ENCODE results near the gene SHISA2.

Gene SHISA2

GRCh38 chr13:26050568-26051230 is 1.1 kb downstream of the SHISA2 start:
- no peak for DNase-seq (ENCODE audit: extremely low read depth in 1 of 2, low read depth in 1 of 2)

GRCh38 chr13:26048741-26049140 is 3.1 kb downstream of the SHISA2 start:
- no peak for DNase-seq (ENCODE audit: extremely low read depth in 1 of 2, low read depth in 1 of 2)

GRCh38 chr13:26047040-26047439 is 4.8 kb downstream of the SHISA2 start:
- no peak for DNase-seq (ENCODE audit: extremely low read depth in 1 of 2, low read depth in 1 of 2)

GRCh38 chr13:26046639-26047038 is 5.2 kb downstream of the SHISA2 start:
- DNase-seq (ENCODE audit: extremely low read depth in 1 of 2, low read depth in 1 of 2) = no peak

- DNase-seq (ENCODE audit: extremely low read depth in 1 of 2, low read depth in 1 of 2) = no peak
Measured at GRCh38 chr13:26045142-26045541, 6.7 kb downstream of the SHISA2 start.

GRCh38 chr13:26042785-26043184 is 9.0 kb downstream of the SHISA2 start:
- DNase-seq (ENCODE audit: extremely low read depth in 1 of 2, low read depth in 1 of 2) = no peak

GRCh38 chr13:26041444-26041843 is 10.4 kb downstream of the SHISA2 start:
- no peak for DNase-seq (ENCODE audit: extremely low read depth in 1 of 2, low read depth in 1 of 2)

GRCh38 chr13:26038931-26039475 is 12.8 kb downstream of the SHISA2 start:
- no peak for DNase-seq (ENCODE audit: extremely low read depth in 1 of 2, low read depth in 1 of 2)

GRCh38 chr13:26037302-26037701 is 14.5 kb downstream of the SHISA2 start:
- no peak for DNase-seq (ENCODE audit: extremely low read depth in 1 of 2, low read depth in 1 of 2)

- DNase-seq (ENCODE audit: extremely low read depth in 1 of 2, low read depth in 1 of 2) = no peak
Measured at GRCh38 chr13:26036383-26036782, 15.4 kb downstream of the SHISA2 start.

- DNase-seq (ENCODE audit: extremely low read depth in 1 of 2, low read depth in 1 of 2) = no peak
Measured at GRCh38 chr13:26034018-26034417, 17.8 kb downstream of the SHISA2 start.

- DNase-seq (ENCODE audit: extremely low read depth in 1 of 2, low read depth in 1 of 2) = no peak
Measured at GRCh38 chr13:26030331-26030730, 21.5 kb downstream of the SHISA2 start.

- no peak for DNase-seq (ENCODE audit: extremely low read depth in 1 of 2, low read depth in 1 of 2)
Measured at GRCh38 chr13:26029581-26030136, 22.2 kb downstream of the SHISA2 start.

- no peak for DNase-seq (ENCODE audit: extremely low read depth in 1 of 2, low read depth in 1 of 2)
Measured at GRCh38 chr13:26026211-26026610, 25.6 kb downstream of the SHISA2 start.

- no peak for DNase-seq (ENCODE audit: extremely low read depth in 1 of 2, low read depth in 1 of 2)
Measured at GRCh38 chr13:26025771-26026170, 26.0 kb downstream of the SHISA2 start.

- DNase-seq (ENCODE audit: extremely low read depth in 1 of 2, low read depth in 1 of 2) = no peak
Measured at GRCh38 chr13:26025196-26025595, 26.6 kb downstream of the SHISA2 start.

- DNase-seq (ENCODE audit: extremely low read depth in 1 of 2, low read depth in 1 of 2) = no peak
Measured at GRCh38 chr13:26024558-26024957, 27.3 kb downstream of the SHISA2 start.

- DNase-seq (ENCODE audit: extremely low read depth in 1 of 2, low read depth in 1 of 2) = no peak
Measured at GRCh38 chr13:26022538-26023292, 29.1 kb downstream of the SHISA2 start.

- no peak for DNase-seq (ENCODE audit: extremely low read depth in 1 of 2, low read depth in 1 of 2)
Measured at GRCh38 chr13:26021956-26022355, 29.9 kb downstream of the SHISA2 start.

- no peak for DNase-seq (ENCODE audit: extremely low read depth in 1 of 2, low read depth in 1 of 2)
Measured at GRCh38 chr13:26021516-26021915, 30.3 kb downstream of the SHISA2 start.

GRCh38 chr13:26020891-26021290 is 30.9 kb downstream of the SHISA2 start:
- no peak for DNase-seq (ENCODE audit: extremely low read depth in 1 of 2, low read depth in 1 of 2)
